ENCODE measurements around the gene DNAJC17.

Gene DNAJC17

GRCh38 chr15:40747685-40748631 lies 59.3 kb downstream of the DNAJC17 start:
- Histone ChIP-seq H3K4me3 (ENCODE audit: insufficient read depth, low read length, poor library complexity, severe bottlenecking) (no peak overlapping the region), H3K27ac (ENCODE audit: low read depth, low read length) (0 out of 2 replicates have a peak overlapping the region, but pooled peaks have one; percentile 15), H2AFZ (ENCODE audit: low read depth, low read length, severe bottlenecking) (no peak overlapping the region), H3K9ac (ENCODE audit: low read length) (no peak overlapping the region), H3K9me3 (ENCODE audit: insufficient read depth, low read length) (no peaks in the 10 kb centered on the region), H4K20me1 (ENCODE audit: low read depth, low read length) (no peaks in the 10 kb centered on the region), H3K9me2 (replicated peaks; ENCODE audit: insufficient read depth, low read length) (no peaks in the 10 kb centered on the region), H3K36me3 (ENCODE audit: low read length) (peaks cover 5% of the 10 kb centered on the region), H3K79me2 (ENCODE audit: insufficient read depth, low read length) (peaks cover 23% of the 10 kb centered on the region), H3F3A (ENCODE audit: insufficient read depth) (0 out of 2 replicates have a peak, but pooled peaks cover 4% of the 10 kb centered on the region), H3K27me3 (ENCODE audit: low read length) (no peaks in the 10 kb centered on the region), H3K4me2 (ENCODE audit: low read depth, low read length, poor library complexity, severe bottlenecking) (no peak overlapping the region)
- TF ChIP-seq CTCF (IDR thresholded peaks at IDR 0.05; ENCODE audit: insufficient read depth, low read length, poor library complexity, severe bottlenecking) (no peak), EZH2phosphoT487 (conservative IDR thresholded peaks at IDR 0.05; ENCODE audit: low read length) (no peak)

GRCh38 chr15:40746916-40747418 lies 60.3 kb downstream of the DNAJC17 start:
- Histone ChIP-seq H3K4me2 (ENCODE audit: low read depth, low read length, poor library complexity, severe bottlenecking) (no peak overlapping the region), H3K4me3 (ENCODE audit: insufficient read depth, low read length, poor library complexity, severe bottlenecking) (no peak overlapping the region), H3K79me2 (ENCODE audit: insufficient read depth, low read length) (peaks cover 13% of the 10 kb centered on the region), H3K27ac (ENCODE audit: low read depth, low read length) (no peak overlapping the region), H3K9me2 (replicated peaks; ENCODE audit: insufficient read depth, low read length) (no peaks in the 10 kb centered on the region), H3K36me3 (ENCODE audit: low read length) (peaks cover 5% of the 10 kb centered on the region; the same call in 1 of the 2 replicates), H3F3A (ENCODE audit: insufficient read depth) (0 out of 2 replicates have a peak, but pooled peaks cover 4% of the 10 kb centered on the region), H3K27me3 (ENCODE audit: low read length) (no peaks in the 10 kb centered on the region), H4K20me1 (ENCODE audit: low read depth, low read length) (no peaks in the 10 kb centered on the region), H2AFZ (ENCODE audit: low read depth, low read length, severe bottlenecking) (no peak overlapping the region), H3K9ac (ENCODE audit: low read length) (no peak overlapping the region), H3K9me3 (ENCODE audit: insufficient read depth, low read length) (no peaks in the 10 kb centered on the region)
- TF ChIP-seq EZH2phosphoT487 (conservative IDR thresholded peaks at IDR 0.05; ENCODE audit: low read length) (no peak), CTCF (IDR thresholded peaks at IDR 0.05; ENCODE audit: insufficient read depth, low read length, poor library complexity, severe bottlenecking) (no peak)

GRCh38 chr15:40744815-40745152 lies 62.5 kb downstream of the DNAJC17 start:
- TF ChIP-seq EZH2phosphoT487 (conservative IDR thresholded peaks at IDR 0.05; ENCODE audit: low read length) (no peak), CTCF (IDR thresholded peaks at IDR 0.05; ENCODE audit: insufficient read depth, low read length, poor library complexity, severe bottlenecking) (no peak)

More at GRCh38 chr15:40744815-40745152, 62.5 kb downstream of the DNAJC17 start:
- Histone ChIP-seq H3K9me3 (ENCODE audit: insufficient read depth, low read length) (no peaks in the 10 kb centered on the region), H3K9me2 (replicated peaks; ENCODE audit: insufficient read depth, low read length) (no peaks in the 10 kb centered on the region), H3K4me3 (ENCODE audit: insufficient read depth, low read length, poor library complexity, severe bottlenecking) (no peak overlapping the region), H3F3A (ENCODE audit: insufficient read depth) (0 out of 2 replicates have a peak, but pooled peaks cover 4% of the 10 kb centered on the region), H3K27ac (ENCODE audit: low read depth, low read length) (no peak overlapping the region), H3K9ac (ENCODE audit: low read length) (no peak overlapping the region), H3K36me3 (ENCODE audit: low read length) (no peaks in the 10 kb centered on the region), H4K20me1 (ENCODE audit: low read depth, low read length) (no peaks in the 10 kb centered on the region), H3K4me2 (ENCODE audit: low read depth, low read length, poor library complexity, severe bottlenecking) (no peak overlapping the region), H3K27me3 (ENCODE audit: low read length) (no peaks in the 10 kb centered on the region), H3K79me2 (ENCODE audit: insufficient read depth, low read length) (no peaks in the 10 kb centered on the region), H2AFZ (ENCODE audit: low read depth, low read length, severe bottlenecking) (no peak overlapping the region)
